HepG2 (cell line): Measurements from ENCODE around the gene CBX2. TPM values are rescaled to one million over a fixed set of nuclear protein-coding genes. Genes with fewer than 3 reads are reported as not detected.
A peak's percentile ranks its signal among the peaks of the same experiment; 100 is the strongest.

Experiments used
- BCL6 ChIP-seq: IDR thresholded peaks from 2 replicates; pipeline ENCODE4 v1.6.1; 2016; ENCODE audit warnings: missing genetic modification reagents, missing compliant biosample characterization
- BHLHE40 ChIP-seq: IDR thresholded peaks from 2 replicates; pipeline ENCODE4 v1.6.1; 2011; ENCODE audit warnings: low read length, improper control_type of control experiment
- BRD4 ChIP-seq: sonication (generic); formaldehyde crosslinking; IDR thresholded peaks from 2 replicates; pipeline ENCODE4 v1.4.0; 2020; ENCODE audit warnings: missing genetic modification reagents
- CBX5 ChIP-seq: sonication (generic); formaldehyde crosslinking; IDR thresholded peaks from 2 replicates; pipeline ENCODE4 v1.4.0; 2020; ENCODE audit warnings: missing genetic modification reagents, borderline replicate concordance
- HDAC1 ChIP-seq: sonication (generic); formaldehyde crosslinking; IDR thresholded peaks from 2 replicates; pipeline ENCODE4 v1.5.1; 2020; ENCODE audit warnings: mild to moderate bottlenecking, missing genetic modification reagents
- HES4 ChIP-seq: sonication (generic); formaldehyde crosslinking; IDR thresholded peaks from 2 replicates; pipeline ENCODE4 v1.9.0; 2021; ENCODE audit warnings: mild to moderate bottlenecking, missing genetic modification reagents, borderline replicate concordance
- KDM5A ChIP-seq: fragments of 200-600 bp; sonication (generic); IDR thresholded peaks from 2 replicates; pipeline ENCODE4 v1.7.0; 2018; ENCODE audit warnings: antibody characterized with exemption, mild to moderate bottlenecking, low read length, borderline replicate concordance
- NAIF1 ChIP-seq: sonication (generic); formaldehyde crosslinking; IDR thresholded peaks from 2 replicates; pipeline ENCODE4 v1.5.0; 2020; ENCODE audit warnings: mild to moderate bottlenecking, missing genetic modification reagents, borderline replicate concordance
- NFIC ChIP-seq: IDR thresholded peaks from 2 replicates; pipeline ENCODE4 v1.6.1; 2012; ENCODE audit warnings: mild to moderate bottlenecking, low read length, inconsistent platforms
- NKX3-1 ChIP-seq: sonication (generic); formaldehyde crosslinking; IDR thresholded peaks from 2 replicates; pipeline ENCODE4 v1.5.0; 2020; ENCODE audit warnings: missing genetic modification reagents
- PCBP2 ChIP-seq: fragments of 200-400 bp; formaldehyde crosslinking; optimal IDR thresholded peaks from 2 replicates; pipeline ENCODE3; 2018; ENCODE audit warnings: low read length, low read depth; ENCODE audit not compliant: poor library complexity, severe bottlenecking
- RAD51 ChIP-seq: fragments of 450-650 bp; IDR thresholded peaks from 2 replicates; pipeline ENCODE4 v1.6.1; 2016; ENCODE audit warnings: borderline replicate concordance
- SNAPC2 ChIP-seq: sonication (generic); formaldehyde crosslinking; IDR thresholded peaks from 2 replicates; pipeline ENCODE4 v1.8.1; 2022; ENCODE audit warnings: mild to moderate bottlenecking, missing genetic modification reagents
- ZNF12 ChIP-seq: sonication (generic); formaldehyde crosslinking; IDR thresholded peaks from 2 replicates; pipeline ENCODE4 v1.5.0; 2020; ENCODE audit warnings: missing genetic modification reagents
- ZNF382 ChIP-seq: sonication (generic); formaldehyde crosslinking; IDR thresholded peaks from 2 replicates; pipeline ENCODE4 v1.5.0; 2020; ENCODE audit warnings: missing genetic modification reagents, mild to moderate bottlenecking, borderline replicate concordance
- ZNF598 ChIP-seq: sonication (generic); formaldehyde crosslinking; IDR thresholded peaks from 2 replicates; pipeline ENCODE4 v1.5.1; 2020; ENCODE audit warnings: mild to moderate bottlenecking, missing genetic modification reagents, borderline replicate concordance
- ZSCAN12 ChIP-seq: sonication (generic); formaldehyde crosslinking; IDR thresholded peaks from 2 replicates; pipeline ENCODE4 v1.9.0; 2021; ENCODE audit warnings: mild to moderate bottlenecking, missing genetic modification reagents
- polyA plus RNA-seq, 8 experiments: library from polyadenylated mRNA; depleted of rRNA in 3 of 8; stranded (reverse) in 7 of 8; unstranded in 1 of 8; fragments of >200 nt; fragmentation: Illumina TruSeq in 4 of 8; extraction: Trizol in 4 of 8; gene quantifications; 2 replicates each; pipeline versions ENCODE4 v1.2.1 to v1.2.3, GENCODE V29; 2011 to 2016; ENCODE audit warnings: low read depth in 4 of 8, missing spikeins in 1 of 8, mixed read lengths in 1 of 8; ENCODE audit not compliant: insufficient read depth in 1 of 8
- total RNA-seq, 5 experiments: library from RNA; depleted of rRNA; stranded (reverse); fragments of >200 nt; fragmentation: Illumina TruSeq; extraction: Trizol; gene quantifications; 2 replicates each; pipeline ENCODE4 v1.2.3, GENCODE V29; 2016; ENCODE audit warnings: low read depth in 1 of 5
- TF ChIP-seq, protein P1 (sequence below): sonication (generic); formaldehyde crosslinking; IDR thresholded peaks from 2 replicates; pipeline ENCODE4 v1.5.1; 2020; ENCODE audit warnings: mild to moderate bottlenecking, missing genetic modification reagents, borderline replicate concordance
- TF ChIP-seq, protein P2 (sequence below): IDR thresholded peaks from 2 replicates; pipeline ENCODE4 v1.6.1; 2016; ENCODE audit warnings: low read depth, control low read depth
- TF ChIP-seq, protein P3 (sequence below): sonication (generic); formaldehyde crosslinking; IDR thresholded peaks from 2 replicates; pipeline ENCODE4 v1.9.0; 2021; ENCODE audit warnings: missing genetic modification reagents, mild to moderate bottlenecking, borderline replicate concordance
- TF ChIP-seq, protein P4 (sequence below): sonication (generic); formaldehyde crosslinking; IDR thresholded peaks from 2 replicates; pipeline ENCODE4 v1.4.0; 2020; ENCODE audit warnings: mild to moderate bottlenecking, missing genetic modification reagents

Gene CBX2
- total and polyA plus RNA-seq, 2 of the 13 experiments (the other 11 are each of a cell fraction or from before 2014, with no cell fraction given), result 14.5 to 31.1 TPM

DNA sequence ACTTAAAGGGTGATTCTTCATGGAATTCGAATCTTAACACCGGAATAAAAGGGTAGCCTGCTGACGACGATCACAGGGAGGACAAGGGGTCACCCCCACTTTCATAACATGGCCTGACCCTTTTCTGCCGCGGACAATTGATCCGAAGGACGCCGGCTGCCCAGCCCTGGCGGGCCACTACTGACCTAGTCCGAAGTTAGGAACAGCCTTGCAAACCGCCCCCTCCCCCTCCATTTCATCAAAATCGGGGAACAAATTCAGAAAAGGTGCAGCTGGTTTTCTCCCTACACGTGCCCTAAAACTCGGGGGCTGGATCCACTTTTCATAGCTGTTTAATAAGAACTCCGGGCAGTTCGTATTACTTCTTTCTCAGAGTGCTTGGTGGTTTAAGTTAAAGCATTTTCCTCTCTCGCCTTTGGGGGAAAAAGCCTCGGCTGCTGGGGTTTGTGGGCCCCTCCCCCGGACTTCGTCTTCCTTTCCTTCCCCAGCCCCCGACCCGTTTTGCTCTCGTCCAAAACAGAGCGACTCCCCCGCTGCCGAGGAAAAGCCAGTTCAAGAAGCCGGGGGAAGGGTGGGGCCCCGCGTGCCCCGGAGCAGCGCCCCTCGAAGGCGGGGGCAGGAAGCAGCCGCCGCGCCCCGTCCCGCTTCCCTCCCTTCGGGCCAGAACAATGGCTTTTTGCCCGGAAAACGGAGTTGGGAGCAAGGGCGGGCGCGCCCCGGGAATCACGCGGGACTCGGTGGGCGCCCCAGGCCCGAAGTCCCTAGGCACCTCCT is 641 bp upstream of the CBX2 start (continued):
- TF ChIP-seq, protein P1, sequence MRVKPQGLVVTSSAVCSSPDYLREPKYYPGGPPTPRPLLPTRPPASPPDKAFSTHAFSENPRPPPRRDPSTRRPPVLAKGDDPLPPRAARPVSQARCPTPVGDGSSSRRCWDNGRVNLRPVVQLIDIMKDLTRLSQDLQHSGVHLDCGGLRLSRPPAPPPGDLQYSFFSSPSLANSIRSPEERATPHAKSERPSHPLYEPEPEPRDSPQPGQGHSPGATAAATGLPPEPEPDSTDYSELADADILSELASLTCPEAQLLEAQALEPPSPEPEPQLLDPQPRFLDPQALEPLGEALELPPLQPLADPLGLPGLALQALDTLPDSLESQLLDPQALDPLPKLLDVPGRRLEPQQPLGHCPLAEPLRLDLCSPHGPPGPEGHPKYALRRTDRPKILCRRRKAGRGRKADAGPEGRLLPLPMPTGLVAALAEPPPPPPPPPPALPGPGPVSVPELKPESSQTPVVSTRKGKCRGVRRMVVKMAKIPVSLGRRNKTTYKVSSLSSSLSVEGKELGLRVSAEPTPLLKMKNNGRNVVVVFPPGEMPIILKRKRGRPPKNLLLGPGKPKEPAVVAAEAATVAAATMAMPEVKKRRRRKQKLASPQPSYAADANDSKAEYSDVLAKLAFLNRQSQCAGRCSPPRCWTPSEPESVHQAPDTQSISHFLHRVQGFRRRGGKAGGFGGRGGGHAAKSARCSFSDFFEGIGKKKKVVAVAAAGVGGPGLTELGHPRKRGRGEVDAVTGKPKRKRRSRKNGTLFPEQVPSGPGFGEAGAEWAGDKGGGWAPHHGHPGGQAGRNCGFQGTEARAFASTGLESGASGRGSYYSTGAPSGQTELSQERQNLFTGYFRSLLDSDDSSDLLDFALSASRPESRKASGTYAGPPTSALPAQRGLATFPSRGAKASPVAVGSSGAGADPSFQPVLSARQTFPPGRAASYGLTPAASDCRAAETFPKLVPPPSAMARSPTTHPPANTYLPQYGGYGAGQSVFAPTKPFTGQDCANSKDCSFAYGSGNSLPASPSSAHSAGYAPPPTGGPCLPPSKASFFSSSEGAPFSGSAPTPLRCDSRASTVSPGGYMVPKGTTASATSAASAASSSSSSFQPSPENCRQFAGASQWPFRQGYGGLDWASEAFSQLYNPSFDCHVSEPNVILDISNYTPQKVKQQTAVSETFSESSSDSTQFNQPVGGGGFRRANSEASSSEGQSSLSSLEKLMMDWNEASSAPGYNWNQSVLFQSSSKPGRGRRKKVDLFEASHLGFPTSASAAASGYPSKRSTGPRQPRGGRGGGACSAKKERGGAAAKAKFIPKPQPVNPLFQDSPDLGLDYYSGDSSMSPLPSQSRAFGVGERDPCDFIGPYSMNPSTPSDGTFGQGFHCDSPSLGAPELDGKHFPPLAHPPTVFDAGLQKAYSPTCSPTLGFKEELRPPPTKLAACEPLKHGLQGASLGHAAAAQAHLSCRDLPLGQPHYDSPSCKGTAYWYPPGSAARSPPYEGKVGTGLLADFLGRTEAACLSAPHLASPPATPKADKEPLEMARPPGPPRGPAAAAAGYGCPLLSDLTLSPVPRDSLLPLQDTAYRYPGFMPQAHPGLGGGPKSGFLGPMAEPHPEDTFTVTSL (CRISPR knock-in tag), result no peak
- no peak for TF ChIP-seq HES4
- TF ChIP-seq BHLHE40, result no peak
- TF ChIP-seq CBX5 (CRISPR knock-in tag), result no peak
- TF ChIP-seq, protein P2, sequence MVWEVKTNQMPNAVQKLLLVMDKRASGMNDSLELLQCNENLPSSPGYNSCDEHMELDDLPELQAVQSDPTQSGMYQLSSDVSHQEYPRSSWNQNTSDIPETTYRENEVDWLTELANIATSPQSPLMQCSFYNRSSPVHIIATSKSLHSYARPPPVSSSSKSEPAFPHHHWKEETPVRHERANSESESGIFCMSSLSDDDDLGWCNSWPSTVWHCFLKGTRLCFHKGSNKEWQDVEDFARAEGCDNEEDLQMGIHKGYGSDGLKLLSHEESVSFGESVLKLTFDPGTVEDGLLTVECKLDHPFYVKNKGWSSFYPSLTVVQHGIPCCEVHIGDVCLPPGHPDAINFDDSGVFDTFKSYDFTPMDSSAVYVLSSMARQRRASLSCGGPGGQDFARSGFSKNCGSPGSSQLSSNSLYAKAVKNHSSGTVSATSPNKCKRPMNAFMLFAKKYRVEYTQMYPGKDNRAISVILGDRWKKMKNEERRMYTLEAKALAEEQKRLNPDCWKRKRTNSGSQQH (CRISPR knock-in tag), result no peak
- peak; percentile 61; the same call in 1 of the 2 replicates for TF ChIP-seq HDAC1
- TF ChIP-seq ZNF12 (CRISPR knock-in tag), result no peak
- TF ChIP-seq ZNF382, result no peak
- no peak for TF ChIP-seq KDM5A
- TF ChIP-seq NKX3-1, result no peak
- TF ChIP-seq SNAPC2 (CRISPR knock-in tag), result no peak
- TF ChIP-seq ZSCAN12, result no peak; the same call in 1 of the 2 replicates
- TF ChIP-seq ZNF598 (CRISPR knock-in tag), result no peak
- no peak; the same call in none of the 2 replicates for TF ChIP-seq NFIC
- TF ChIP-seq BCL6 (CRISPR knock-in tag), result peak; percentile 63
- TF ChIP-seq, protein P3, sequence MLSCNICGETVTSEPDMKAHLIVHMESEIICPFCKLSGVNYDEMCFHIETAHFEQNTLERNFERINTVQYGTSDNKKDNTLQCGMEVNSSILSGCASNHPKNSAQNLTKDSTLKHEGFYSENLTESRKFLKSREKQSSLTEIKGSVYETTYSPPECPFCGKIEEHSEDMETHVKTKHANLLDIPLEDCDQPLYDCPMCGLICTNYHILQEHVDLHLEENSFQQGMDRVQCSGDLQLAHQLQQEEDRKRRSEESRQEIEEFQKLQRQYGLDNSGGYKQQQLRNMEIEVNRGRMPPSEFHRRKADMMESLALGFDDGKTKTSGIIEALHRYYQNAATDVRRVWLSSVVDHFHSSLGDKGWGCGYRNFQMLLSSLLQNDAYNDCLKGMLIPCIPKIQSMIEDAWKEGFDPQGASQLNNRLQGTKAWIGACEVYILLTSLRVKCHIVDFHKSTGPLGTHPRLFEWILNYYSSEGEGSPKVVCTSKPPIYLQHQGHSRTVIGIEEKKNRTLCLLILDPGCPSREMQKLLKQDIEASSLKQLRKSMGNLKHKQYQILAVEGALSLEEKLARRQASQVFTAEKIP (CRISPR knock-in tag), result no peak
- TF ChIP-seq, protein P4, sequence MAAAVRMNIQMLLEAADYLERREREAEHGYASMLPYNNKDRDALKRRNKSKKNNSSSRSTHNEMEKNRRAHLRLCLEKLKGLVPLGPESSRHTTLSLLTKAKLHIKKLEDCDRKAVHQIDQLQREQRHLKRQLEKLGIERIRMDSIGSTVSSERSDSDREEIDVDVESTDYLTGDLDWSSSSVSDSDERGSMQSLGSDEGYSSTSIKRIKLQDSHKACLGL (CRISPR knock-in tag), result no peak; the same call in 1 of the 2 replicates
- TF ChIP-seq RAD51, result no peak
- no peak for TF ChIP-seq PCBP2
- TF ChIP-seq NAIF1 (CRISPR knock-in tag), result 0 out of 2 replicates have a peak, but pooled peaks have one; percentile 3
- TF ChIP-seq BRD4 (CRISPR knock-in tag), result no peak
